Vagina (tissue), 2 donors: ENCODE results near the gene LEMD2. TPM values are rescaled to one million over a fixed set of nuclear protein-coding genes. Genes with fewer than 3 reads are reported as not detected.

Source experiments
- DNase-seq, 2 donors: peaks; one replicate each; pipeline ENCODE4 v3.0.0-alpha.2; 2017; ENCODE audit errors: extremely low spot score in 2 of 2
- H3K27ac ChIP-seq: fragments of 200-600 bp; sonication (generic); one replicate; pipeline ENCODE4 v1.5.1; 2019
- H3K27me3 ChIP-seq: fragments of 200-600 bp; sonication (generic); one replicate; pipeline ENCODE4 v1.5.1; 2019
- H3K36me3 ChIP-seq, 2 donors: fragments of 200-600 bp; sonication (generic); one replicate each; pipeline ENCODE4 v1.5.1; 2017 to 2019
- H3K4me1 ChIP-seq: fragments of 200-600 bp; sonication (generic); one replicate; pipeline ENCODE4 v1.5.1; 2019
- H3K4me3 ChIP-seq, 2 donors: fragments of 200-600 bp; sonication (generic); 1 replicate in 1 of 2; 2 replicates in 1 of 2; pipeline ENCODE4 v1.5.1; 2016 to 2019
- H3K9me3 ChIP-seq: fragments of 200-600 bp; sonication (generic); one replicate; pipeline ENCODE4 v1.5.1; 2019
- POLR2A ChIP-seq, 2 donors: fragments of 450-650 bp; IDR thresholded peaks; one replicate each; pipeline ENCODE4 v1.6.1; 2017; ENCODE audit warnings: antibody characterized with exemption in 2 of 2, mild to moderate bottlenecking in 2 of 2, moderate library complexity in 2 of 2
- POLR2AphosphoS5 ChIP-seq, 2 donors: sonication (generic); formaldehyde crosslinking; IDR thresholded peaks; one replicate each; pipeline ENCODE4 v1.9.0; 2017; ENCODE audit warnings: antibody characterized with exemption in 2 of 2, mild to moderate bottlenecking in 2 of 2, low read depth in 1 of 2; ENCODE audit not compliant: insufficient read depth in 1 of 2
- intact Hi-C: fragments of 100-400 bp; cut with DNase I; formaldehyde crosslinking; loops from one replicate; pipeline ENCODE4 v1.15.1; 2023
- total RNA-seq: library from RNA; depleted of rRNA; stranded (reverse); fragments of >200 nt; gene quantifications from one replicate; pipeline ENCODE4 v1.2.3, GENCODE V29; 2016
- TF ChIP-seq, protein P1 (sequence below), 3 experiments: fragments of 450-650 bp in 2 of 3; fragments of 200-600 bp in 1 of 3; sonication (generic) in 1 of 3; IDR thresholded peaks; one replicate each; pipeline ENCODE4 v1.5.1; 2017 to 2019; ENCODE audit warnings: antibody characterized with exemption in 3 of 3, mild to moderate bottlenecking in 2 of 3, moderate library complexity in 2 of 3

The LEMD2 gene
- total RNA-seq, 1 donor from 2014 or later: 55.5 TPM

DNA sequence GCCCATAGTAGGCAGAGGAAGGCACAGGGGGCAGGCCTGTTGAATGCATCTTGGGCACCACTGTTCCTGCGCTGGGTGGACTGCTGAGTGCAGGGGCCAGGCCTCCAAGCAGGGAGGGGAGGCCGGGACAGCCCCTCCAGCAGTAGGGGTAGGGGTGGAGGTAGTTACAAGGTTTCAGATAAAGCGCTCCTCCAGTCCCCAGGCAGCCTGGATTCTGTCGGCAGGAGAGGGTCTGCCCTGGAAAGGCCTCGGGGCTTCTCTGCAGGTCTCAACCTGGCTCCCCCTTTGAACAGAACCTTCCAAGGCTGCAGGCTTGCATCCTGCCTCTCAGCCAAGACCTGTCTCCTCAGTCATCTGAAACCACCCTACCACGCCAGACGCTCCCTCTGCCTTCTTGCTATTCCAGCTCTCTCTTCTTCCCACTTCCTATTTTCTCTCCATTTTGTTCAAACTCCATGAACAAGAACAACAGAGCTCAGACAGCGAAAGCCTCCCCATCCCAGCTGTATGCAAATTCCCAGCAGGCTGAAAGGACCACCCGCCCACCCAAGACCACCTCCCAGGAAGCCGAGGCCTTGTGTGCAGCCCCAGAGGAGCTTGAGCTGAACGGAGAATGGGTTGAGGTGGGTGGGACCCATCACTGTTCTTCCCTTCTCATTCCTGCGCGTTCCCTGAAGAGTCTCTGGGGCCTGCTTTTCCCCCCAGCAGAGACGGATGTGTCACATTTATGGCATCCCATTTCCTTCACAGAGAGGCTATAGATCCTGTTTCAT is 13.4 kb upstream of the LEMD2 start:
- Histone ChIP-seq H3K4me1 (no peaks in the 10 kb centered on the region), H3K27ac (no peak overlapping the region), H3K4me3 (no peak overlapping the region), H3K36me3 (no peaks in the 10 kb centered on the region), H3K27me3 (no peaks in the 10 kb centered on the region), H3K9me3 (no peaks in the 10 kb centered on the region)
- TF ChIP-seq POLR2A (IDR thresholded peaks at IDR 0.05) (no peak), POLR2AphosphoS5 (IDR thresholded peaks at IDR 0.05; ENCODE audit: insufficient read depth in 1 of 2, low read depth in 1 of 2) (no peak)
- TF ChIP-seq, protein P1, sequence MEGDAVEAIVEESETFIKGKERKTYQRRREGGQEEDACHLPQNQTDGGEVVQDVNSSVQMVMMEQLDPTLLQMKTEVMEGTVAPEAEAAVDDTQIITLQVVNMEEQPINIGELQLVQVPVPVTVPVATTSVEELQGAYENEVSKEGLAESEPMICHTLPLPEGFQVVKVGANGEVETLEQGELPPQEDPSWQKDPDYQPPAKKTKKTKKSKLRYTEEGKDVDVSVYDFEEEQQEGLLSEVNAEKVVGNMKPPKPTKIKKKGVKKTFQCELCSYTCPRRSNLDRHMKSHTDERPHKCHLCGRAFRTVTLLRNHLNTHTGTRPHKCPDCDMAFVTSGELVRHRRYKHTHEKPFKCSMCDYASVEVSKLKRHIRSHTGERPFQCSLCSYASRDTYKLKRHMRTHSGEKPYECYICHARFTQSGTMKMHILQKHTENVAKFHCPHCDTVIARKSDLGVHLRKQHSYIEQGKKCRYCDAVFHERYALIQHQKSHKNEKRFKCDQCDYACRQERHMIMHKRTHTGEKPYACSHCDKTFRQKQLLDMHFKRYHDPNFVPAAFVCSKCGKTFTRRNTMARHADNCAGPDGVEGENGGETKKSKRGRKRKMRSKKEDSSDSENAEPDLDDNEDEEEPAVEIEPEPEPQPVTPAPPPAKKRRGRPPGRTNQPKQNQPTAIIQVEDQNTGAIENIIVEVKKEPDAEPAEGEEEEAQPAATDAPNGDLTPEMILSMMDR (IDR thresholded peaks at IDR 0.05): no peak
- no peak for DNase-seq
- intact Hi-C loops: no loop called here

DNA sequence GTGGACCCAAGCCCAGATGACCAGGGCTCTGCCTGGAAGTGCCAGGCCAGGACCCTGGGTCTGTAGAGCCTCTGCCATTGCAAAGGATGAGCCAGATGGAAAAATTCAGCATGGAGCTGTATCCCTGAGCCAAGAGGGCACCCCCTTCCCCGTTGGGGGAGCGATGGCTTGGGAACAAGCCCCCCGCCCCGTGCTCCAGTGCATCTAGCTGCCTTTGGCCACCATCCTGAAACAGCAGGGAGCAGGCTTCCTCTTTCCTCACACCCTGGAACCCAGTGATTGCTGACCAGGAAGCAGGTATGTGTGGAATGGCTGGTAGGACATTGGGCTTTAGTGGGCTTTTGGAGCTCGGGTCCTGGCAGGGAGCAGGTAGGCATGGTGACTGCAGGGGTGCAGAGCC is 12.7 kb upstream of the LEMD2 start:
- intact Hi-C loops: no loop called here
- H3K36me3 ChIP-seq: no peaks in the 10 kb centered on the region
- TF ChIP-seq, protein P1 (IDR thresholded peaks at IDR 0.05): no peak
- TF ChIP-seq POLR2A (IDR thresholded peaks at IDR 0.05): no peak
- no peak for TF ChIP-seq POLR2AphosphoS5 (IDR thresholded peaks at IDR 0.05; ENCODE audit: insufficient read depth in 1 of 2, low read depth in 1 of 2)
- DNase-seq: no peak
- no peaks in the 10 kb centered on the region for H3K4me1 ChIP-seq
- H3K4me3 ChIP-seq: no peak overlapping the region
- H3K9me3 ChIP-seq: no peaks in the 10 kb centered on the region
- no peak overlapping the region for H3K27ac ChIP-seq
- H3K27me3 ChIP-seq: no peaks in the 10 kb centered on the region

DNA sequence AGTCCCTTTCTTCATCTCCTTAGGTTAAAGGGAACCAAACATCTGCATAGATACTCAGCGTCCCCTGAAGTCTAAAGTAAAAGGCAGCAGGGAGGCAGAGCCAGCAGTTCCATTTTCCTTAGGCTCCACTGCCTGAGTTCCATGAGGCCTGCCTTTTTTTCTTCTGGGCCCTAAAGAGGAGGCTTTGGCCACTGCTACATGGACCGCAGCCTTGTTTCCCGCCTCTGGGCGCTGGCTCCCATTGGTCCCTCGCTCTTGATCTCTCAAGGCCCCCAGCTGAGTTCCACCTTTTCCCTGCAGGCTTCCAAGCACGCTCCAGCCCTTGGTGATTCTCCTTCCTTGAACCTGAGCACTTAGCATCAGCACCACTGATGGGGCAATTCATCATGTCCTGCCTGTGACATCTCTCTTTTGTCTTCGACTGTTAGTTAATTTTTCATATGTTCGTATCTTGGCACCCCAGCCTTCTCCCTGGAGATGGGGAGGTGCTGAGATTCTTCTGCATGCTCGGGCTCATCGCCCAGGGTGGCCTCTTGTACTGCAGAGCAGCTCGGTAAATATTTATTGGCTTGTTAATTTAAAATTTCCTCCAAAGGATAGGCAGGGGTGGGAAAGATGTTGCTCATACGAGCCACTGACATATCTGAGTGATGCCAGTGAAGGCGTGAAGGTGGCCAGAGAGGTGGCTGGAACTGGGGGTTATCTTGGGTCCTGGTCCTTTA is 11.5 kb upstream of the LEMD2 start:
- intact Hi-C loops: no loop called here
- TF ChIP-seq POLR2AphosphoS5 (IDR thresholded peaks at IDR 0.05; ENCODE audit: insufficient read depth in 1 of 2, low read depth in 1 of 2): no peak
- TF ChIP-seq POLR2A (IDR thresholded peaks at IDR 0.05): no peak
- TF ChIP-seq, protein P1 (IDR thresholded peaks at IDR 0.05): no peak

DNA sequence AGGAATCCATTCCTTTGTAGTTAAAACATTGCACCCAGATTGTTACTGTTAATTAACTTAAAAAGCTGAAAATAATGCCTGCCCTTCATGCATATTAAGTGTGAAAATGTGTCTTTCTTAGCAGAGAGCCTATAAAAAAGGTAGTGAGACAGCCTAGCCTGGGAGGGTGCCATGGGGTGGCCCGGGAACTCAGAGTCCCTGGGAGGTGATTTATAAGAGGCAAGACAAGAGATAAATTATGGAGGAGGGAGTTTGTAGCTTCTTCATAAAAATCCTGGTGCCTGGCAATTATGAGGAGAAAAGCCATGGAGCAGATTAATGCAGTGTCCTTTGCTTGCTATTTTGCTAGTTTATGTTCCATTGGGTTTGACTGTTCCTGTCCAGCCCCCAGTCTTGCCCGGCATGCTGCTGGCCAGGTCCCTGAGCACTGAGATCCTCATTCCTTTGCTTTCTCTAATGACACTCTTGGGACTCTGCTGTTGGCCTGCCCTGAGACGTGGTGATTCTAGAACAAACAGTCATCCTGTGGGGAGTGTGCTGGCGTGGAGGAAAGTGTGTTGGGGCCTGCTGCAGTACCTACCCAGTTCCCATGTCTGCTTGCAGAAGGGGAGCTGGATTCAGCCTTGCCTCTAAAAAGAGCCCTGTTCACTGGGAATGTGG is 10.7 kb upstream of the LEMD2 start:
- no peak overlapping the region for H3K27ac ChIP-seq
- DNase-seq: no peak
- H3K36me3 ChIP-seq: no peaks in the 10 kb centered on the region
- H3K4me3 ChIP-seq: no peak overlapping the region
- no peaks in the 10 kb centered on the region for H3K4me1 ChIP-seq
- no peaks in the 10 kb centered on the region for H3K9me3 ChIP-seq
- no peaks in the 10 kb centered on the region for H3K27me3 ChIP-seq
- intact Hi-C loops: no loop called here
- TF ChIP-seq POLR2AphosphoS5 (IDR thresholded peaks at IDR 0.05; ENCODE audit: insufficient read depth in 1 of 2, low read depth in 1 of 2): no peak
- TF ChIP-seq POLR2A (IDR thresholded peaks at IDR 0.05): no peak
- TF ChIP-seq, protein P1 (IDR thresholded peaks at IDR 0.05): no peak

More for the DNA sequence above, 11.5 kb upstream of the LEMD2 start:
- Histone ChIP-seq H3K27me3 (no peaks in the 10 kb centered on the region), H3K4me3 (no peak overlapping the region), H3K36me3 (no peaks in the 10 kb centered on the region), H3K9me3 (no peaks in the 10 kb centered on the region), H3K4me1 (no peaks in the 10 kb centered on the region), H3K27ac (no peak overlapping the region)
- DNase-seq: no peak
